Stimulated activated effector memory CD8-positive, alpha-beta T cell treated with anti-CD3 and anti-CD28 coated beads, Interleukin-12 subunit alpha, Interleukin-12 subunit beta, amount 100 ng/mL, for 72 hours (primary cell): ENCODE measurements around the gene SMARCA4.
"Not testable (repeated sequence)": the region's sequence is repeated elsewhere in the genome, so short reads cannot be mapped to it uniquely, and the experiment has no call there.

Experiments used
- ATAC-seq: fragments of 150-1000 bp; cut with Tn5 transposase; 2 replicates; pipeline ENCODE4 v1.10.0; 2021
- DNase-seq, 2 donors: peaks; one replicate each; pipeline ENCODE4 v3.0.0; 2021 to 2022; ENCODE audit warnings: low spot score in 2 of 2
- H3K27ac Mint-ChIP-seq: one replicate; pipeline ENCODE4 v1.8.0; 2022; ENCODE audit warnings: mild to moderate bottlenecking, mixed read lengths
- H3K36me3 Mint-ChIP-seq: one replicate; pipeline ENCODE4 v1.8.0; 2022; ENCODE audit warnings: mild to moderate bottlenecking, mixed read lengths
- H3K4me1 Mint-ChIP-seq: one replicate; pipeline ENCODE4 v1.8.0; 2022; ENCODE audit warnings: mixed read lengths
- H3K4me3 Mint-ChIP-seq: one replicate; pipeline ENCODE4 v1.8.0; 2022; ENCODE audit warnings: mild to moderate bottlenecking, mixed read lengths
- H3K9me3 Mint-ChIP-seq: one replicate; pipeline ENCODE4 v1.8.0; 2022; ENCODE audit warnings: mixed read lengths

The SMARCA4 gene

GRCh38 chr19:11070123-11070522 lies 109.3 kb downstream of the SMARCA4 start:
- peaks cover 19% of the 10 kb centered on the region for H3K36me3 Mint-ChIP-seq
- H3K4me1 Mint-ChIP-seq: peaks cover 19% of the 10 kb centered on the region
- peak overlapping the region; percentile 52 for H3K27ac Mint-ChIP-seq
- no peak overlapping the region for H3K4me3 Mint-ChIP-seq
- DNase-seq (no peak), ATAC-seq (no peak)
- H3K9me3 Mint-ChIP-seq: no peaks in the 10 kb centered on the region

DNA sequence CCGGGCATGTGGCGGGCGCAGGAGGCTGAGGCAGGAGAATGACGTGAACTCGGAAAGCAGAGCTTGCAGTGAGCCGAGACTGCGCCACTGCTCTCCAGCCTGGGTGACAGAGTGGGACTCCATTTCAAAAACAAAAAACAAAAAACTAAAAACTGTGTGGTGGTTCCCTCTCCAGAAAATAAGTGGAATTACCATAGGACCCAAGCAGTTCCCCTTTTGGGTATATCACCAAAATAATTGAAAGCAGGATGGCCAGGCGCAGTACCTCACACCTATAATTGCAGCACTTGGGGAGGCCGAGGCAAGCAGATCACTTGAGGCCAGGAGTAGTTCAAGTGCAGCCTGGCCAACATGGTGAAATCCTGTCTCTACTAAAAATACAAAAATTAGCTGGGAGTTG lies 112.7 kb downstream of the SMARCA4 start:
- H3K27ac Mint-ChIP-seq: no peak overlapping the region
- H3K9me3 Mint-ChIP-seq: no peaks in the 10 kb centered on the region
- ATAC-seq (no peak), DNase-seq (no peak)
- peaks cover 19% of the 10 kb centered on the region for H3K4me1 Mint-ChIP-seq
- peaks cover 7% of the 10 kb centered on the region for H3K36me3 Mint-ChIP-seq
- H3K4me3 Mint-ChIP-seq: no peak overlapping the region

DNA sequence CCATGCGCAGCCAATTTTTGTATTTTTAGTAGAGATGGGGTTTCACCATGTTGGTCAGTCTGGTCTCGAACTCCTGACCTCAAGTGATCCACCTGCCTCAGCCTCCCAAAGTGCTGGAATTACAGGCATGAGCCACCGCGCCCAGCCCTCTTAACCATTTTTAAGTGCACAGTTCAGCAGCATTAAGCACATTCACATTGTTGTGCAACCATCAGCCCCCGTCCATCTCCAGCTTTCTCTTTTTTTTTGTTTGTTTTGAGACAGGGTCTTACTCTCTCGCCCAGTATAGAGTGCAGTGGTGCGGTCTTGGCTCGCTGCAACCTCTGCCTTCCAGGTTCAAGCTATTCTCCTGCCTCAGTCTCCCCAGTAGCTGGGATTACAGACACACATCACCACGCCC lies 116.0 kb downstream of the SMARCA4 start:
- H3K4me1 Mint-ChIP-seq, H3K4me3 Mint-ChIP-seq, H3K36me3 Mint-ChIP-seq, H3K27ac Mint-ChIP-seq, DNase-seq, H3K9me3 Mint-ChIP-seq, ATAC-seq: not testable (repeated sequence)

DNA sequence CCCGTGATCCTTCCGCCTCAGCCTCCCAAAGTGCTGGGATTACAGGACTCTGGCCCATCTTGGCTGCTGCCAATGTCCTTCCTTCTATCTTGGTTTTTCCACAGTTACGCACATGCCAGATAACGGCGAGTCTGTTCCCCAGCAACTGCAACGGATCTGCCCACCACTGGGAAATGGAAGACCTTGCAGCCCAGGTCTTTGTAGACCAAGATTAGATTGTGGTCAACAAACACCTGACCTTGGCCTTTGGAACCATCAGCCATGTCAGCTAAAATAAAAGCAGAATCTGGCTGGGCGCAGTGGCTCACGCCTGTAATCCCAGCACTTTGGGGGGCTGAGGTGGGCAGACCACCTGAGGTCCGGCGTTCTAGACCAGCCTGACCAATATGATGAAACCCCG lies 118.1 kb downstream of the SMARCA4 start:
- DNase-seq: no peak
- Mint-ChIP-seq H3K9me3 (no peaks in the 10 kb centered on the region), H3K4me3 (no peak overlapping the region), H3K4me1 (peaks cover 11% of the 10 kb centered on the region), H3K27ac (no peak overlapping the region), H3K36me3 (no peaks in the 10 kb centered on the region)
- no peak for ATAC-seq

DNA sequence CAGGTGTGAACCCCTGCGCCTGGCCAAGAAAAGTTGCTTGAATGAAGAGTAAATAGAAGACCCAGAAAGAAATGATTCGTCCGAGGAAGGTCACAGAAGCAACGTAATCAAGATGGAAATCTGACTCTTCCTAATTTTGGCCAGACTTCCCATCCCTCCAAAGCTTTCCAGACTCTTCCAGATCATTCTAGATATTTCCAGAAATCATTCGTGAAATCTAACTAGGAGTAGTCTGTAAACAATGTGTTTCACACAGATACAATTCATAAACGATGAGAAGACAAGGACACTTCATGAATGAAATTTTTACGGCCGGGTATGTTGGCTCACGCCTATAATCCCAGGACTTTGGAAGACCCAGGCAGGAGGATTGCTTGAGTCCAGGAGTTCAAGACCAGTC lies 119.2 kb downstream of the SMARCA4 start:
- Mint-ChIP-seq H3K9me3 (no peaks in the 10 kb centered on the region), H3K36me3 (no peaks in the 10 kb centered on the region), H3K4me3 (no peak overlapping the region), H3K4me1 (peaks cover 4% of the 10 kb centered on the region), H3K27ac (no peak overlapping the region)
- ATAC-seq (no peak), DNase-seq (no peak)

DNA sequence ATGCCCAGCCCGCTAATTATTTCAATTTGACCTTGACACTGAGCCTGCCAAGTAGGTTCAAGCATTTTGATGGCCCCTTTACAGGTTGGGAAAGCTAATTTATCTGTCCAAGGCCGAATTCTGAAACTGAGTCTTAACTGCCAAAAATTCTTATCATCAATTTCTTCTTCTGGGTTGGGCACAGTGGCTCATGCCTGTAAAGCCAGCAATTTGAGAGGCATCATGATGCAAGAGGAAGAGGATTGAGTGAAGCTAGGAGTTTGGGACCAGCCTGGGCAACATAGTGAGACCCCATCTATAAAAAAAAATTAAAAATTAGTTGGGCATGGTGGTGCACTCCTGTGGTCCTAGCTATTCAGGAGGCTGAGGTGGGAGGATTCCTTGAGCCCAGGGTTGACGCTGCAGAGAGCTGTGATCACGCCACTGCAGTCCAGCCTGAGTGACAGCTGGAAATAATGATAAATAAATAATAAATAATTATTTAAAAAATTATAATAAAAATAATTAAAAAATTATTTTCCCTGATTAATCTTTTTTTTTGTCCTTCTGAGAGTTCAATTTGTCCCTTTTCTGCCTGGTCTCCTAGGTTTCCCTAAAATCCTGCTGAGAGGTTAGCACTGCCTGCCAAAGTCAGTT lies 127.2 kb downstream of the SMARCA4 start:
- Mint-ChIP-seq H3K36me3 (peaks cover 35% of the 10 kb centered on the region), H3K4me1 (peaks cover 24% of the 10 kb centered on the region), H3K27ac (peak overlapping the region; percentile 98), H3K9me3 (no peaks in the 10 kb centered on the region), H3K4me3 (peak overlapping the region; percentile 95)
- ATAC-seq (no peak), DNase-seq (no peak)

GRCh38 chr19:11088506-11089253 lies 127.8 kb downstream of the SMARCA4 start:
- no peak for DNase-seq
- no peaks in the 10 kb centered on the region for H3K9me3 Mint-ChIP-seq
- H3K27ac Mint-ChIP-seq: peak overlapping the region; percentile 98
- ATAC-seq: no peak
- H3K4me1 Mint-ChIP-seq: peaks cover 30% of the 10 kb centered on the region
- H3K4me3 Mint-ChIP-seq: peak overlapping the region; percentile 95
- peaks cover 42% of the 10 kb centered on the region for H3K36me3 Mint-ChIP-seq

GRCh38 chr19:11089254-11090013 lies 128.6 kb downstream of the SMARCA4 start, which contains the start of gene LDLR:
TSS of gene LDLR (plus strand) at chr19:11089463. CDS start at chr19:11089549, 86 bp downstream.
- Mint-ChIP-seq H3K36me3 (peaks cover 49% of the 10 kb centered on the region), H3K27ac (peak within 1 kb of the TSS; percentile 98), H3K9me3 (no peaks in the 10 kb centered on the region), H3K4me1 (peaks cover 31% of the 10 kb centered on the region), H3K4me3 (peak within 1 kb of the TSS; percentile 95)
- DNase-seq (peak; percentile 55 to 87), ATAC-seq (peak; percentile 65)

DNA sequence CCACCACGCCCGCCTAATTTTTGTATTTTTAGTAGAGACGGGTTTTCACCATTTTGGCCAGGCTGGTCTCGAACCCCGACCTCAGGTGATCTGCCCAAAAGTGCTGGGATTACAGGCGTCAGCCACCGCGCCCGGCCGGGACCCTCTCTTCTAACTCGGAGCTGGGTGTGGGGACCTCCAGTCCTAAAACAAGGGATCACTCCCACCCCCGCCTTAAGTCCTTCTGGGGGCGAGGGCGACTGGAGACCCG lies 129.1 kb downstream of the SMARCA4 start:
- H3K4me1 Mint-ChIP-seq: peaks cover 36% of the 10 kb centered on the region
- peak overlapping the region; percentile 98 for H3K27ac Mint-ChIP-seq
- DNase-seq, H3K9me3 Mint-ChIP-seq: not testable (repeated sequence)
- peak overlapping the region; percentile 95 for H3K4me3 Mint-ChIP-seq
- peak; percentile 5 for ATAC-seq
- H3K36me3 Mint-ChIP-seq: peaks cover 54% of the 10 kb centered on the region

DNA sequence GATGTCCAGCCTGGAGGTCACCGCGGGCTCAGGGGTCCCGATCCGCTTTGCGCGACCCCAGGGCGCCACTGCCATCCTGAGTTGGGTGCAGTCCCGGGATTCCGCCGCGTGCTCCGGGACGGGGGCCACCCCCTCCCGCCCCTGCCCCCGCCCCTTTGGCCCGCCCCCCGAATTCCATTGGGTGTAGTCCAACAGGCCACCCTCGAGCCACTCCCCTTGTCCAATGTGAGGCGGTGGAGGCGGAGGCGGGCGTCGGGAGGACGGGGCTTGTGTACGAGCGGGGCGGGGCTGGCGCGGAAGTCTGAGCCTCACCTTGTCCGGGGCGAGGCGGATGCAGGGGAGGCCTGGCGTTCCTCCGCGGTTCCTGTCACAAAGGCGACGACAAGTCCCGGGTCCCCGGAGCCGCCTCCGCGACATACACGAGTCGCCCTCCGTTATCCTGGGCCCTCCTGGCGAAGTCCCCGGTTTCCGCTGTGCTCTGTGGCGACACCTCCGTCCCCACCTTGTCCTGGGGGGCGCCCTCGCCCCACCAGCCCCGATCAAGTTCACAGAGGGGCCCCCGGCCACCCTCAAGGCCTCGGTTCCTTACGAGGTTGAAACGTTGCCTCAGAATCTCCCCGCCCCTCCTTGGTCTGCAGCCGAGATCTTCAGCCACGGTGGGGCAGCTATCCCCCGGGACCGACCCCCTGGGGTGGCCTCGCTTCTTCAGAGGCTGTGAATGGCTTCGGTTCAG lies 129.6 kb downstream of the SMARCA4 start:
- peak; percentile 90 for ATAC-seq
- H3K27ac Mint-ChIP-seq: peak overlapping the region; percentile 98
- no peaks in the 10 kb centered on the region for H3K9me3 Mint-ChIP-seq
- peak; percentile 83 to 97 for DNase-seq
- H3K4me1 Mint-ChIP-seq: peaks cover 38% of the 10 kb centered on the region
- peak overlapping the region; percentile 95 for H3K4me3 Mint-ChIP-seq
- peaks cover 59% of the 10 kb centered on the region for H3K36me3 Mint-ChIP-seq

DNA sequence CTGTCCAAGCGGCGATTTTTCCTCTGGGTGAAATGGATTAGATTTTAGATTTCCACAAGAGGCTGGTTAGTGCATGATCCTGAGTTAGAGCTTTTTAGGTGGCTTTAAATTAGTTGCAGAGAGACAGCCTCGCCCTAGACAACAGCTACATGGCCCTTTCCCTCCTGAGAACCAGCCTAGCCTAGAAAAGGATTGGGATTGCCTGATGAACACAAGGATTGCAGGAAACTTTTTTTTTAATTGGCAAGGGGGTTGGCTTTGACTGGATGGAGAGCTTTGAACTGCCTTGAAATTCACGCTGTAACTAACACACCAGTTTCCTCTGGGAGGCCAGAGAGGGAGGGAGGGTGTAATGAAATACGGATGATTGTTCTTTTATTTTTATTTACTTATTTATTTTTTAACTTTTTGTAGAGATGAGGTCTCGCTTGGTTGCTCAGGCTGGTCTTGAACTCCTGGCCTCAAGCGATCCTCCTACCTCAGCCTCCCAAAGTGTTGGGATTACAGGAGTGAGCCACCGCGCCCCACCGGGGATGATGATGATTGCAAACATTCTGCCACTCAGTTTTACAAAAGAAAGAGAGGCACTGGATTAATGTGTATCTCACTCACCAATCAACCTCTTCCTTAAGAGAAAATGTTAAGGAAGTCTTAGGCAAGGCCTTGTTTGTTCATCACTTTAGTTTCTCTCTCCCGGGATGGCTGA lies 130.3 kb downstream of the SMARCA4 start:
- H3K36me3 Mint-ChIP-seq: peaks cover 67% of the 10 kb centered on the region

GRCh38 chr19:11091703-11092153 lies 130.9 kb downstream of the SMARCA4 start:
- Mint-ChIP-seq H3K27ac (peak overlapping the region; percentile 98), H3K4me3 (peak overlapping the region; percentile 95), H3K4me1 (peaks cover 51% of the 10 kb centered on the region), H3K36me3 (peaks cover 72% of the 10 kb centered on the region), H3K9me3 (no peaks in the 10 kb centered on the region)
- peak; percentile 29 to 81 for DNase-seq
- ATAC-seq: no peak

More for the DNA sequence above, 130.3 kb downstream of the SMARCA4 start:
- peak overlapping the region; percentile 95 for H3K4me3 Mint-ChIP-seq
- peak overlapping the region; percentile 98 for H3K27ac Mint-ChIP-seq
- no peaks in the 10 kb centered on the region for H3K9me3 Mint-ChIP-seq
- peaks cover 45% of the 10 kb centered on the region for H3K4me1 Mint-ChIP-seq
- ATAC-seq (no peak), DNase-seq (peak in 1 of 2 donors; percentile 55)

GRCh38 chr19:11092181-11092538 lies 131.3 kb downstream of the SMARCA4 start:
- Mint-ChIP-seq H3K9me3 (no peaks in the 10 kb centered on the region), H3K4me3 (peak overlapping the region; percentile 95), H3K27ac (peak overlapping the region; percentile 98), H3K4me1 (peaks cover 51% of the 10 kb centered on the region), H3K36me3 (peaks cover 77% of the 10 kb centered on the region)
- ATAC-seq (peak; percentile 36), DNase-seq (no peak)

- peak overlapping the region; percentile 98 for H3K27ac Mint-ChIP-seq
- H3K4me1 Mint-ChIP-seq: peaks cover 45% of the 10 kb centered on the region
- ATAC-seq (no peak), DNase-seq (no peak)
- peaks cover 93% of the 10 kb centered on the region for H3K36me3 Mint-ChIP-seq
- peak overlapping the region; percentile 95 for H3K4me3 Mint-ChIP-seq
- no peaks in the 10 kb centered on the region for H3K9me3 Mint-ChIP-seq
Measured at GRCh38 chr19:11093689-11094238, 132.9 kb downstream of the SMARCA4 start.
